Measurements from ENCODE around the gene AXIN2.

DNA sequence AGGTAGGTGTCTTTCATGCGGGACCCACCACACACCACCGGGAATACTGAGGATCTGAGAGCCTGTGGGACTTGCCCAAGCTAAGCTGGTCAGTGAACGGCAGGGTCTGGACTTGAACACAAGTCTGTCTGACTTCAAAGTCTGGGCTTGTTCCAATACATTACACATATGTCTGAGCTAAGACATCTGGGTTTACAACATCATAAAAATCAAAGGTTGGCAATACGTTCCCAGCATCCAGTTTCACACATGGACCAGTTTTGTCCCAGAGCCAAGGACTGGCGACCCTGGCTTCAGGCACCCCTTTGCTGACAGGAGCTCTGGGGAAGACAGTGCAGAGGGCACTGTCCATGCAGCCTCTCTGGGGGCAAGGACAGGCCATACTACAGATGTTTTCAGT, 27.9 kb upstream of the AXIN2 start:
- TF ChIP-seq, protein P1, sequence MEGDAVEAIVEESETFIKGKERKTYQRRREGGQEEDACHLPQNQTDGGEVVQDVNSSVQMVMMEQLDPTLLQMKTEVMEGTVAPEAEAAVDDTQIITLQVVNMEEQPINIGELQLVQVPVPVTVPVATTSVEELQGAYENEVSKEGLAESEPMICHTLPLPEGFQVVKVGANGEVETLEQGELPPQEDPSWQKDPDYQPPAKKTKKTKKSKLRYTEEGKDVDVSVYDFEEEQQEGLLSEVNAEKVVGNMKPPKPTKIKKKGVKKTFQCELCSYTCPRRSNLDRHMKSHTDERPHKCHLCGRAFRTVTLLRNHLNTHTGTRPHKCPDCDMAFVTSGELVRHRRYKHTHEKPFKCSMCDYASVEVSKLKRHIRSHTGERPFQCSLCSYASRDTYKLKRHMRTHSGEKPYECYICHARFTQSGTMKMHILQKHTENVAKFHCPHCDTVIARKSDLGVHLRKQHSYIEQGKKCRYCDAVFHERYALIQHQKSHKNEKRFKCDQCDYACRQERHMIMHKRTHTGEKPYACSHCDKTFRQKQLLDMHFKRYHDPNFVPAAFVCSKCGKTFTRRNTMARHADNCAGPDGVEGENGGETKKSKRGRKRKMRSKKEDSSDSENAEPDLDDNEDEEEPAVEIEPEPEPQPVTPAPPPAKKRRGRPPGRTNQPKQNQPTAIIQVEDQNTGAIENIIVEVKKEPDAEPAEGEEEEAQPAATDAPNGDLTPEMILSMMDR (conservative IDR thresholded peaks at IDR 0.05; ENCODE audit: low read length) = no peak
- TF ChIP-seq EZH2phosphoT487 (IDR thresholded peaks at IDR 0.05; ENCODE audit: borderline replicate concordance) = no peak
